Urinary bladder (tissue), 4 donors: Measurements from ENCODE around the gene NISCH. TPM values are rescaled to one million over a fixed set of nuclear protein-coding genes. Genes with fewer than 3 reads are reported as not detected.
"Not testable (repeated sequence)": the region's sequence is repeated elsewhere in the genome, so short reads cannot be mapped to it uniquely, and the experiment has no call there.

Experiments
- DNase-seq: peaks from one replicate; pipeline ENCODE4 v3.0.0-alpha.2; 2015; ENCODE audit errors: extremely low spot score
- H3K27ac ChIP-seq: one replicate; pipeline ENCODE4 v1.5.1; 2013; ENCODE audit warnings: low read depth, mild to moderate bottlenecking, moderate library complexity
- H3K36me3 ChIP-seq: one replicate; pipeline ENCODE4 v1.6.1; 2013; ENCODE audit warnings: mild to moderate bottlenecking, moderate library complexity; ENCODE audit not compliant: insufficient read depth
- H3K4me1 ChIP-seq: one replicate; pipeline ENCODE4 v1.6.1; 2013; ENCODE audit warnings: mild to moderate bottlenecking, moderate library complexity; ENCODE audit not compliant: insufficient read depth
- H3K4me3 ChIP-seq: one replicate; pipeline ENCODE4 v1.5.1; 2013; ENCODE audit warnings: low read depth, low read length
- WGBS: extraction: QIAGEN DNeasy Blood & Tissue Kit; methylation state at CpG from one replicate; pipeline ENCODE4 v1.1.7; 2013; 5-methylcytosine and 5-hydroxymethylcytosine counted together
- polyA plus RNA-seq: library from polyadenylated mRNA; stranded (reverse); fragments of 200-250 nt; gene quantifications from one replicate; pipeline ENCODE4 v1.2.3, GENCODE V29; 2013
- total RNA-seq: library from RNA; depleted of rRNA; stranded (reverse); fragments of >200 nt; gene quantifications from one replicate; pipeline ENCODE4 v1.2.3, GENCODE V29; 2014
- donor health status: healthy with polysubstance abuse.
- donor health status: healthy.

The NISCH gene
- total and polyA plus RNA-seq, 2 donors = 83.6 to 85.3 TPM

GRCh38 chr3:52525680-52526561, 70.5 kb downstream of the NISCH start:
- WGBS = 83% methylated on average over 9 of the region's 9 CpGs
- Histone ChIP-seq H3K4me1 (no peaks in the 10 kb centered on the region), H3K27ac (no peak overlapping the region), H3K36me3 (peaks cover 3% of the 10 kb centered on the region), H3K4me3 (no peak overlapping the region)
- no peak for DNase-seq

GRCh38 chr3:52526671-52527038, 71.3 kb downstream of the NISCH start:
- H3K4me3 ChIP-seq, H3K4me1 ChIP-seq, DNase-seq, H3K27ac ChIP-seq, H3K36me3 ChIP-seq: not testable (repeated sequence)
- WGBS = 93% methylated on average over 5 of the region's 5 CpGs

- Histone ChIP-seq H3K27ac (no peak overlapping the region), H3K4me3 (no peak overlapping the region), H3K36me3 (peaks cover 3% of the 10 kb centered on the region), H3K4me1 (no peaks in the 10 kb centered on the region)
- WGBS = 91% methylated on average over 14 of the region's 14 CpGs
- no peak for DNase-seq
These were observed 71.8 kb downstream of the NISCH start for GRCh38 chr3:52527039-52527731.

- Histone ChIP-seq H3K27ac (no peak overlapping the region), H3K4me3 (no peak overlapping the region), H3K36me3 (peaks cover 3% of the 10 kb centered on the region), H3K4me1 (no peaks in the 10 kb centered on the region)
- DNase-seq = no peak
- 83% methylated on average over 18 of the region's 18 CpGs for WGBS
These were observed 72.6 kb downstream of the NISCH start for GRCh38 chr3:52527732-52528585.

- WGBS = 91% methylated on average over 25 of the region's 25 CpGs
- no peak for DNase-seq
- no peak overlapping the region for H3K27ac ChIP-seq
- no peaks in the 10 kb centered on the region for H3K4me1 ChIP-seq
- H3K36me3 ChIP-seq = peaks cover 2% of the 10 kb centered on the region
- H3K4me3 ChIP-seq = no peak overlapping the region
These were observed 73.4 kb downstream of the NISCH start for GRCh38 chr3:52528586-52529375.

- Histone ChIP-seq H3K27ac (no peak overlapping the region), H3K4me1 (no peaks in the 10 kb centered on the region), H3K36me3 (no peaks in the 10 kb centered on the region), H3K4me3 (no peak overlapping the region)
- no peak for DNase-seq
- 63% methylated on average over 12 of the region's 12 CpGs for WGBS
These were observed 74.3 kb downstream of the NISCH start for GRCh38 chr3:52529376-52530333.

- WGBS = 77% methylated on average over 10 of the region's 10 CpGs
- no peaks in the 10 kb centered on the region for H3K4me1 ChIP-seq
- H3K27ac ChIP-seq = no peak overlapping the region
- H3K4me3 ChIP-seq = no peak overlapping the region
- no peak for DNase-seq
- H3K36me3 ChIP-seq = no peaks in the 10 kb centered on the region
These were observed 75.8 kb downstream of the NISCH start for GRCh38 chr3:52530918-52531826.

GRCh38 chr3:52531860-52532516, 76.6 kb downstream of the NISCH start:
- H3K27ac ChIP-seq = no peak overlapping the region
- no peak for DNase-seq
- WGBS = 81% methylated on average over 14 of the region's 14 CpGs
- H3K4me3 ChIP-seq = peak overlapping the region; percentile 78
- H3K36me3 ChIP-seq = no peaks in the 10 kb centered on the region
- no peaks in the 10 kb centered on the region for H3K4me1 ChIP-seq

GRCh38 chr3:52532517-52532837, 77.1 kb downstream of the NISCH start:
- Histone ChIP-seq H3K4me1 (no peaks in the 10 kb centered on the region), H3K36me3 (no peaks in the 10 kb centered on the region), H3K27ac (no peak overlapping the region), H3K4me3 (peak overlapping the region; percentile 78)
- 32% methylated on average over 5 of the region's 5 CpGs for WGBS
- DNase-seq = no peak

GRCh38 chr3:52532838-52533622, 77.6 kb downstream of the NISCH start:
- no peak for DNase-seq
- 2% methylated on average over 78 of the region's 78 CpGs for WGBS

More at GRCh38 chr3:52532838-52533622, 77.6 kb downstream of the NISCH start:
- Histone ChIP-seq H3K36me3 (no peaks in the 10 kb centered on the region), H3K4me1 (no peaks in the 10 kb centered on the region), H3K4me3 (peak overlapping the region; percentile 78), H3K27ac (no peak overlapping the region)
